Panc1 (cell line): ENCODE results near the gene SUGCT. TPM values are rescaled to one million over a fixed set of nuclear protein-coding genes. Genes with fewer than 3 reads are reported as not detected.

ENCODE experiments used
- ATAC-seq: fragments of 200-7000 bp; cut with Tn5 transposase; 2 replicates; pipeline ENCODE4 v1.9.1; 2020; ENCODE audit warnings: mild to moderate bottlenecking, moderate library complexity
- BruUV-seq: library from RNA; stranded (reverse); fragments of 400-500 nt; replicated peaks from 2 replicates; lab custom pipeline; 2021; lab: Mats Ljungman, UMichigan
- CTCF ChIA-PET: fragments of 300-600 bp; sonication (Branson Sonifier 250); formaldehyde crosslinking; loops from one replicate; lab custom pipeline; 2022; ENCODE audit warnings: antibody characterized with exemption; lab: Charles Lee
- POLR2A ChIA-PET: fragments of 300-600 bp; sonication (Branson Sonifier 250); formaldehyde crosslinking; loops from one replicate; lab custom pipeline; 2022; ENCODE audit warnings: antibody characterized with exemption; lab: Charles Lee
- DNase-seq: peaks from one replicate; pipeline ENCODE4 v3.0.0-alpha.2; 2010; ENCODE audit warnings: low read depth, low spot score
- H3K27ac ChIP-seq: 2 replicates; pipeline ENCODE4 v1.5.1; 2011; ENCODE audit warnings: mild to moderate bottlenecking, low read length, inconsistent platforms
- H3K27me3 ChIP-seq: fragments of 200-500 bp; sonication (Bioruptor generic); 2 replicates; pipeline ENCODE4 v1.6.0; 2014; ENCODE audit warnings: low read length, inconsistent platforms; ENCODE audit not compliant: control insufficient read depth, insufficient read depth
- H3K36me3 ChIP-seq: fragments of 200-500 bp; sonication (Bioruptor generic); 2 replicates; pipeline ENCODE4 v1.5.1; 2014; ENCODE audit warnings: inconsistent platforms, mild to moderate bottlenecking, low read length, moderate library complexity; ENCODE audit not compliant: control insufficient read depth, insufficient read depth
- H3K4me1 ChIP-seq: 2 replicates; pipeline ENCODE4 v1.5.1; 2011; ENCODE audit warnings: inconsistent platforms, mild to moderate bottlenecking, low read length, moderate library complexity; ENCODE audit not compliant: control insufficient read depth, insufficient read depth
- H3K4me3 ChIP-seq, 2 experiments: 2 replicates each; pipeline ENCODE4 v1.5.1; 2011 to 2012; ENCODE audit warnings: low read depth in 2 of 2, low read length in 2 of 2, mild to moderate bottlenecking in 2 of 2, inconsistent platforms in 1 of 2, moderate library complexity in 1 of 2
- H3K9me3 ChIP-seq: fragments of 200-500 bp; sonication (Bioruptor generic); 2 replicates; pipeline ENCODE4 v1.5.1; 2014; ENCODE audit warnings: low read depth, mild to moderate bottlenecking, inconsistent platforms, low read length, moderate library complexity; ENCODE audit not compliant: control insufficient read depth, insufficient read depth
- CTCF ChIP-seq: fragments of 450-650 bp; IDR thresholded peaks from 2 replicates; pipeline ENCODE4 v1.5.1; 2017; ENCODE audit warnings: mild to moderate bottlenecking
- POLR2AphosphoS5 ChIP-seq: IDR thresholded peaks from 2 replicates; pipeline ENCODE4 v1.6.1; 2012; ENCODE audit warnings: mild to moderate bottlenecking, low read depth, low read length, moderate library complexity
- REST ChIP-seq, 2 experiments: IDR thresholded peaks; 2 replicates each; pipeline ENCODE4 v1.6.1; 2011 to 2012; ENCODE audit warnings: low read depth in 2 of 2, control low read depth in 1 of 2, low read length in 1 of 2, mild to moderate bottlenecking in 1 of 2, moderate library complexity in 1 of 2; ENCODE audit not compliant: insufficient read depth in 1 of 2
- SIN3A ChIP-seq: IDR thresholded peaks from 2 replicates; pipeline ENCODE4 v1.6.1; 2012; ENCODE audit warnings: low read depth, mild to moderate bottlenecking, low read length, moderate library complexity, borderline replicate concordance; ENCODE audit not compliant: insufficient read depth
- TCF7L2 ChIP-seq: IDR thresholded peaks from 2 replicates; pipeline ENCODE4 v1.6.1; 2011; ENCODE audit warnings: mild to moderate bottlenecking, low read depth, low read length, inconsistent platforms
- in situ Hi-C: cut with HindIII; loops from 2 replicates; pipeline ENCODE4 v1.10.0; 2016; ENCODE audit warnings: low sequenced_read_pairs, low pct_unique_long_range_greater_than_20kb
- intact Hi-C: fragments of 100-400 bp; cut with micrococcal nuclease; formaldehyde crosslinking; loops from one replicate; pipeline ENCODE4 v1.10.0; 2022; ENCODE audit not compliant: unreplicated experiment
- total RNA-seq: library from RNA; stranded (reverse); gene quantifications from one replicate; pipeline ENCODE4 v1.2.1, GENCODE V29; 2021; ENCODE audit not compliant: unreplicated experiment

SUGCT gene
- total RNA-seq, 1 experiment from 2014 or later, result 3.1 TPM

- H3K4me1 ChIP-seq, result no peaks in the 10 kb centered on the region
- BruUV-seq, result no TSS peak
- H3K27ac ChIP-seq, result no peak overlapping the region
- ChIA-PET POLR2A (no interaction called here), CTCF (no interaction called here)
- ATAC-seq, result no peak
- in situ Hi-C loops (no loop called here), intact Hi-C loops (loop anchor here (10.0 kb wide), 2 partner anchors 85 to 1495 kb away; no protein-coding TSS in a partner anchor)
- H3K4me3 ChIP-seq, result no peak overlapping the region
- no peaks in the 10 kb centered on the region for H3K36me3 ChIP-seq
- H3K27me3 ChIP-seq, result no peaks in the 10 kb centered on the region
- TF ChIP-seq POLR2AphosphoS5 (no peak), CTCF (no peak), TCF7L2 (no peak)
- no peak for DNase-seq
- no peaks in the 10 kb centered on the region for H3K9me3 ChIP-seq
Measured at GRCh38 chr7:40239755-40240303, 105.0 kb downstream of the SUGCT start.

- no peak for DNase-seq
- POLR2A ChIA-PET, result no interaction called here
- no peaks in the 10 kb centered on the region for H3K36me3 ChIP-seq
- ATAC-seq, result no peak
- CTCF ChIA-PET, result no interaction called here
- no TSS peak for BruUV-seq
- H3K4me1 ChIP-seq, result no peaks in the 10 kb centered on the region
- H3K4me3 ChIP-seq, result no peak overlapping the region
- TF ChIP-seq TCF7L2, result no peak
- TF ChIP-seq REST (IDR thresholded peaks at IDR 0.05; ENCODE audit: insufficient read depth in 1 of 2, low read depth in 2 of 2, low read length in 1 of 2), result no peak
- TF ChIP-seq CTCF, result no peak
- TF ChIP-seq POLR2AphosphoS5, result no peak
- TF ChIP-seq SIN3A, result no peak
- in situ Hi-C loops (no loop called here), intact Hi-C loops (no loop called here)
- no peak overlapping the region for H3K27ac ChIP-seq
- H3K9me3 ChIP-seq, result no peaks in the 10 kb centered on the region
- H3K27me3 ChIP-seq, result no peaks in the 10 kb centered on the region
Measured at GRCh38 chr7:40243076-40243475, 108.3 kb downstream of the SUGCT start.
